NCI-H526 treated with DMSO at 0.1 percent for 48 hours (cell line): ENCODE results near the gene CRYGA.

Experiments used
- DNase-seq: peaks from one replicate; lab custom pipeline; 2025; lab: John Stamatoyannopoulos, UW

Gene CRYGA

GRCh38 chr2:208163489-208163888 is at the start of gene CRYGA:
CRYGA (minus strand) TSS chr2:208163589; CDS start chr2:208163556, 33 bp downstream.
- no peak for DNase-seq

- DNase-seq: no peak
Measured at GRCh38 chr2:208210688-208211451, 47.5 kb upstream of the CRYGA start.

- DNase-seq: no peak
Measured at GRCh38 chr2:208208335-208209085, 45.1 kb upstream of the CRYGA start.

GRCh38 chr2:208207769-208208168 is 44.4 kb upstream of the CRYGA start:
- DNase-seq: no peak

- no peak for DNase-seq
Measured at GRCh38 chr2:208204166-208204565, 40.8 kb upstream of the CRYGA start.

- no peak for DNase-seq
Measured at GRCh38 chr2:208195531-208195930, 32.1 kb upstream of the CRYGA start.

- DNase-seq: no peak
Measured at GRCh38 chr2:208192611-208193236, 29.3 kb upstream of the CRYGA start.

- no peak for DNase-seq
Measured at GRCh38 chr2:208189810-208190503, 26.6 kb upstream of the CRYGA start, which contains the start of gene C2orf80. C2orf80 (minus strand) TSS chr2:208190030; CDS start chr2:208186986, 3,044 bp downstream.

GRCh38 chr2:208189069-208189809 is 25.9 kb upstream of the CRYGA start:
- DNase-seq: peak; percentile 49

GRCh38 chr2:208186893-208187292 is 23.5 kb upstream of the CRYGA start:
- no peak for DNase-seq

- no peak for DNase-seq
Measured at GRCh38 chr2:208186465-208186864, 23.1 kb upstream of the CRYGA start.

- peak; percentile 35 for DNase-seq
Measured at GRCh38 chr2:208183972-208184705, 20.8 kb upstream of the CRYGA start.

GRCh38 chr2:208183526-208183925 is 20.1 kb upstream of the CRYGA start:
- no peak for DNase-seq

- DNase-seq: no peak
Measured at GRCh38 chr2:208182835-208183234, 19.4 kb upstream of the CRYGA start.

- DNase-seq: no peak
Measured at GRCh38 chr2:208179028-208179609, 15.7 kb upstream of the CRYGA start.

GRCh38 chr2:208175840-208176153 is 12.4 kb upstream of the CRYGA start:
- no peak for DNase-seq

- peak; percentile 77 for DNase-seq
Measured at GRCh38 chr2:208175069-208175839, 11.9 kb upstream of the CRYGA start.

- no peak for DNase-seq
Measured at GRCh38 chr2:208174144-208174543, 10.8 kb upstream of the CRYGA start.

GRCh38 chr2:208172125-208172524 is 8.7 kb upstream of the CRYGA start:
- DNase-seq: no peak
